ENCODE results near the gene CLBA1. TPM values are rescaled to one million over a fixed set of nuclear protein-coding genes. Genes with fewer than 3 reads are reported as not detected.

Gene CLBA1
- total and polyA plus RNA-seq, 12 donors, result 6.3 to 22.5 (median 9.5) TPM

- peaks cover 0 to 6% (median 0%) of the 10 kb centered on the region in 3 donors for H3K9me3 ChIP-seq (replicated peaks in 1 of 3)
- WGBS, 4 donors, result 91 to 96% (median 94%) methylated on average over 10 to 13 of the region's 13 CpGs
- no peaks in the 10 kb centered on the region for H3K4me1 ChIP-seq (replicated peaks in 1 of 2)
- intact Hi-C loops (cut with DNase I), result no loop called here
- H3K4me3 ChIP-seq, result no peak overlapping the region
- TF ChIP-seq CTCF (IDR thresholded peaks at IDR 0.05) (no peak), POLR2A (IDR thresholded peaks at IDR 0.05) (no peak)
- H3K36me3 ChIP-seq (replicated peaks in 1 of 2), result peaks cover 0 to 20% of the 10 kb centered on the region in 2 donors
- H3K27me3 ChIP-seq, result no peaks in the 10 kb centered on the region
- DNase-seq, result no peak
- H3K27ac ChIP-seq, result no peak overlapping the region
These were observed 10.9 kb downstream of the CLBA1 start for GRCh38 chr14:104996483-104996882.

DNA sequence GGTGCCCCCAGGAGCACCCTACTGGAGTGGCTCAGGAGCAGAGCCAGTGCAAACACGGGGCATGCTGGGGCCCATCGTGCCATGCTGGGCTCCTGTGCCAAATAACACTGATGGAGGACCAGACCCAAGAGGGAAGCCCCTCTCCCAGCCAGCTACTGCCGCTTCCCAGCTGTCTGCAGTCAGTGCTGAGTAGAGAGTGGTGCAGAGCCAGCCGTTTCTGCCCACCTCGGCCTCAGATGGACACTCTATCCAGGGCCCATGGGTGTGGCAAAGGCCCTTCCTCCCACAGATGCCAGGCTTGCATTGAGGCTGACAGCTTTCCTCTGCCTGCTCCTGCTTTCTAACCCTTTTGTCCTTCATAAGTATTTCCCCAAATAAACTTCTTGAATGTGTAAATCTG lies 13.2 kb downstream of the CLBA1 start:
- TF ChIP-seq CTCF (IDR thresholded peaks at IDR 0.05) (no peak), POLR2A (IDR thresholded peaks at IDR 0.05) (no peak)
- DNase-seq, result no peak
- peaks cover 0 to 6% (median 0%) of the 10 kb centered on the region in 3 donors for H3K9me3 ChIP-seq (replicated peaks in 1 of 3)
- 93 to 100% (median 97%) methylated on average over 4 to 5 of the region's 5 CpGs for WGBS, 4 donors
- H3K4me1 ChIP-seq (replicated peaks in 1 of 2), result no peaks in the 10 kb centered on the region
- H3K36me3 ChIP-seq (replicated peaks in 1 of 2), result peaks cover 0 to 9% of the 10 kb centered on the region in 2 donors
- no peak overlapping the region for H3K4me3 ChIP-seq
- intact Hi-C loops (cut with DNase I), result no loop called here
- H3K27ac ChIP-seq, result no peak overlapping the region
- H3K27me3 ChIP-seq, result no peaks in the 10 kb centered on the region

DNA sequence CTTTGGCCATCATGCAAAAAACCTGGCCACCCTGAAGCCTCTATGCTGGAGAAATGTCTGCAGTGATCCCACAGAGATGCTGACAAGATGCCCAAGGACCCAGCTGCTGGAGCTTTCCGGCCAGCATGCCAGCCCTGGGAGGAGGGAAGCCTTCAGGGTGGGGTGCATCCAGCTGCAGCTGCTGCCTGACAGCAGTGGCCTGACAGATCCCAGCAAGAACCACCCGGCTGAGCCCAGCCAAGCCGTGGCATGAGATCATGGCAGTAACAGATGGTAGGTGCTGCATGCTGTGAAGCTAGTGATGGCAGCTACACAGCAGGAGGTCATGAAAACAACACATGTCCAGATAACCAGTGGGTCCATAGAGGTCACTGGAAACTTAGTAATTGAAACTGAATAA lies 13.8 kb downstream of the CLBA1 start:
- 91 to 100% (median 93%) methylated on average over 3 of the region's 3 CpGs for WGBS, 4 donors
- H3K9me3 ChIP-seq (replicated peaks in 1 of 3), result peaks cover 0 to 6% (median 0%) of the 10 kb centered on the region in 3 donors

DNA sequence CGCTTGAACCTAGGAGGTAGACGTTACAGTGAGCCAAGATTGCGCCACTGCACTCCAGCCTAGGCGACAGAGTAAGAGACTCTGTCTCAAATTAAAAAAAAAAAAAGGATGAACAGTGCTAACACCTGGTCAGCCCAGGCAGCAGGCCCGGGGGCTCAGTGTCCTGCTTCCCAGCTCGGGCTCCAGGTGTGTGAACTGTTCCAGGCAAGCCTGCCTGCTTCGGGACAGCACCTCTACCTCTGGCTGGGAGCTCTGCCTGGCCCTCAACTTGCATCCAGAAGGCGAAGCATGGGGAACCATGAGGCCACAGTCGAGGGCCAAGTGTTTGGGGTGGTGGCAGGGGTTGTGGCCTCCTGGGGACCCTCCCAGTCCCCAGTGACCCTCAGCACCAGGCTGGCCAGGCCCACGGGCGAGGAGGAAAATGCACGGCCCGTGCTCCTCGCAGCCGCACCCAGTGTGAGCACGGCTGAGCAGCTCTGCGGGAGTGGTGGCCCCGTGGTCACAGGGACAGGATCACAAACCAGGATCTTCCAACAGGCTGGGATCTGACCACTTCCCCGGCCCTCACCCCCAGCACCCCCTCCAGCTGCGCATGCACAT lies 19.8 kb downstream of the CLBA1 start:
- H3K4me3 ChIP-seq, result no peak overlapping the region
- intact Hi-C loops (cut with DNase I), result no loop called here
- DNase-seq, result no peak
- TF ChIP-seq POLR2A (IDR thresholded peaks at IDR 0.05), result no peak
- no peak for TF ChIP-seq CTCF (IDR thresholded peaks at IDR 0.05)
- H3K9me3 ChIP-seq (replicated peaks in 1 of 3), result no peaks in the 10 kb centered on the region
- H3K36me3 ChIP-seq (replicated peaks in 1 of 2), result peaks cover 0 to 8% of the 10 kb centered on the region in 2 donors
- 78 to 93% (median 90%) methylated on average over 7 to 20 of the region's 20 CpGs for WGBS, 4 donors
- no peaks in the 10 kb centered on the region for H3K4me1 ChIP-seq (replicated peaks in 1 of 2)
- H3K27me3 ChIP-seq, result no peaks in the 10 kb centered on the region
- no peak overlapping the region for H3K27ac ChIP-seq

More for the DNA sequence above, 13.8 kb downstream of the CLBA1 start:
- no peaks in the 10 kb centered on the region for H3K4me1 ChIP-seq (replicated peaks in 1 of 2)
- no peak for DNase-seq
- intact Hi-C loops (cut with DNase I), result no loop called here
- H3K27ac ChIP-seq, result no peak overlapping the region
- H3K4me3 ChIP-seq, result no peak overlapping the region
- TF ChIP-seq POLR2A (IDR thresholded peaks at IDR 0.05), result no peak
- no peak for TF ChIP-seq CTCF (IDR thresholded peaks at IDR 0.05)
- H3K36me3 ChIP-seq (replicated peaks in 1 of 2), result peaks cover 0 to 3% of the 10 kb centered on the region in 2 donors
- H3K27me3 ChIP-seq, result no peaks in the 10 kb centered on the region
